Measurements from ENCODE around the gene INKA1.

The INKA1 gene

GRCh38 chr3:49793486-49794085 lies 9.5 kb upstream of the INKA1 start:
- TF ChIP-seq POLR2A (IDR thresholded peaks at IDR 0.05; ENCODE audit: low read depth, low read length): no peak
- DNase-seq (ENCODE audit: insufficient read length, low spot score) (no peak), FAIRE-seq (no peak)

GRCh38 chr3:49794431-49794830 lies 8.6 kb upstream of the INKA1 start:
- no peak for FAIRE-seq

GRCh38 chr3:49794926-49795905 lies 7.8 kb upstream of the INKA1 start:
- FAIRE-seq: no peak
- DNase-seq (ENCODE audit: insufficient read length, low spot score): no peak
- TF ChIP-seq POLR2A (IDR thresholded peaks at IDR 0.05; ENCODE audit: low read depth, low read length): no peak

More at GRCh38 chr3:49794431-49794830, 8.6 kb upstream of the INKA1 start:
- DNase-seq (ENCODE audit: insufficient read length, low spot score): no peak
- TF ChIP-seq POLR2A (IDR thresholded peaks at IDR 0.05; ENCODE audit: low read depth, low read length): no peak

GRCh38 chr3:49799105-49799504 lies 4.0 kb upstream of the INKA1 start:
- FAIRE-seq (no peak), DNase-seq (ENCODE audit: insufficient read length, low spot score) (no peak)
- TF ChIP-seq POLR2A (IDR thresholded peaks at IDR 0.05; ENCODE audit: low read depth, low read length): no peak

- no peak for TF ChIP-seq POLR2A (IDR thresholded peaks at IDR 0.05; ENCODE audit: low read depth, low read length)
- DNase-seq (ENCODE audit: insufficient read length, low spot score): peak; percentile 91
- FAIRE-seq: peak; percentile 27
These were observed 3.3 kb upstream of the INKA1 start, which contains the start of gene CDHR4 for GRCh38 chr3:49799761-49800160. Gene CDHR4, minus strand, starts transcription at chr3:49799873. Its CDS starts 61 bp downstream, at chr3:49799812.

- TF ChIP-seq POLR2A (IDR thresholded peaks at IDR 0.05; ENCODE audit: low read depth, low read length): no peak
- DNase-seq (ENCODE audit: insufficient read length, low spot score) (no peak), FAIRE-seq (no peak)
These were observed 1.9 kb upstream of the INKA1 start for GRCh38 chr3:49801160-49801559.

- no peak for TF ChIP-seq POLR2A (IDR thresholded peaks at IDR 0.05; ENCODE audit: low read depth, low read length)
- FAIRE-seq (no peak), DNase-seq (ENCODE audit: insufficient read length, low spot score) (no peak)
These were observed 542 bp downstream of the INKA1 start for GRCh38 chr3:49803465-49804140.

- FAIRE-seq (no peak), DNase-seq (ENCODE audit: insufficient read length, low spot score) (no peak)
- no peak for TF ChIP-seq POLR2A (IDR thresholded peaks at IDR 0.05; ENCODE audit: low read depth, low read length)
These were observed 1.3 kb downstream of the INKA1 start for GRCh38 chr3:49804141-49805041.

- TF ChIP-seq POLR2A (IDR thresholded peaks at IDR 0.05; ENCODE audit: low read depth, low read length): no peak
- FAIRE-seq (no peak), DNase-seq (ENCODE audit: insufficient read length, low spot score) (no peak)
These were observed 2.3 kb downstream of the INKA1 start for GRCh38 chr3:49805367-49805782.

- DNase-seq (ENCODE audit: insufficient read length, low spot score) (no peak), FAIRE-seq (no peak)
- no peak for TF ChIP-seq POLR2A (IDR thresholded peaks at IDR 0.05; ENCODE audit: low read depth, low read length)
These were observed 3.0 kb downstream of the INKA1 start for GRCh38 chr3:49805897-49806701.

GRCh38 chr3:49806850-49807249 lies 3.8 kb downstream of the INKA1 start:
- no peak for DNase-seq (ENCODE audit: insufficient read length, low spot score)
- no peak for FAIRE-seq
- no peak for TF ChIP-seq POLR2A (IDR thresholded peaks at IDR 0.05; ENCODE audit: low read depth, low read length)

- no peak for FAIRE-seq
These were observed 4.5 kb downstream of the INKA1 start for GRCh38 chr3:49807431-49808114.

More at GRCh38 chr3:49807431-49808114, 4.5 kb downstream of the INKA1 start:
- no peak for DNase-seq (ENCODE audit: insufficient read length, low spot score)
- TF ChIP-seq POLR2A (IDR thresholded peaks at IDR 0.05; ENCODE audit: low read depth, low read length): no peak
